NCI-H1436 (cell line): Measurements from ENCODE around the gene IER5.
"Not testable (repeated sequence)": the region's sequence is repeated elsewhere in the genome, so short reads cannot be mapped to it uniquely, and the experiment has no call there.

Experiments used
- DNase-seq: peaks from one replicate; lab custom pipeline; 2025; lab: John Stamatoyannopoulos, UW

The IER5 gene

GRCh38 chr1:181088079-181089016 is at the start of gene IER5:
Gene IER5, plus strand, starts transcription at chr1:181088700. Its CDS starts 203 bp downstream, at chr1:181088903.
- peak; percentile 93 for DNase-seq

GRCh38 chr1:181040284-181040865 is 48.1 kb upstream of the IER5 start:
- no peak for DNase-seq

- DNase-seq, result peak; percentile 37
Observed at GRCh38 chr1:181043025-181043888, 45.2 kb upstream of the IER5 start.

GRCh38 chr1:181044449-181044966 is 44.0 kb upstream of the IER5 start:
- DNase-seq, result no peak

- DNase-seq, result not testable (repeated sequence)
Observed at GRCh38 chr1:181045946-181046345, 42.6 kb upstream of the IER5 start.

GRCh38 chr1:181049378-181049777 is 39.1 kb upstream of the IER5 start:
- no peak for DNase-seq

- DNase-seq, result no peak
Observed at GRCh38 chr1:181050922-181051321, 37.6 kb upstream of the IER5 start.

- DNase-seq, result no peak
Observed at GRCh38 chr1:181056560-181056959, 31.9 kb upstream of the IER5 start.

GRCh38 chr1:181057079-181057478 is 31.4 kb upstream of the IER5 start:
- DNase-seq, result no peak

- no peak for DNase-seq
Observed at GRCh38 chr1:181059435-181059834, 29.1 kb upstream of the IER5 start.

- no peak for DNase-seq
Observed at GRCh38 chr1:181060066-181060465, 28.4 kb upstream of the IER5 start.

- DNase-seq, result not testable (repeated sequence)
Observed at GRCh38 chr1:181060947-181061346, 27.6 kb upstream of the IER5 start.

GRCh38 chr1:181061487-181061886 is 27.0 kb upstream of the IER5 start:
- DNase-seq, result no peak

- DNase-seq, result no peak
Observed at GRCh38 chr1:181061891-181062835, 26.3 kb upstream of the IER5 start.

GRCh38 chr1:181062836-181063428 is 25.6 kb upstream of the IER5 start:
- DNase-seq, result no peak

GRCh38 chr1:181064011-181064623 is 24.4 kb upstream of the IER5 start:
- no peak for DNase-seq

- DNase-seq, result no peak
Observed at GRCh38 chr1:181064702-181065101, 23.8 kb upstream of the IER5 start.

- DNase-seq, result no peak
Observed at GRCh38 chr1:181073638-181074037, 14.9 kb upstream of the IER5 start.

- no peak for DNase-seq
Observed at GRCh38 chr1:181075766-181076350, 12.6 kb upstream of the IER5 start.

GRCh38 chr1:181076852-181077251 is 11.6 kb upstream of the IER5 start:
- no peak for DNase-seq
